HG03457 (cell line): ENCODE results near the gene FAAP100.

ENCODE experiments used
- ATAC-seq: cut with Tn5 transposase; IDR thresholded peaks from one replicate; pipeline ENCODE4 v1.9.1; 2021; ENCODE audit warnings: moderate number of reproducible peaks; ENCODE audit not compliant: unreplicated experiment

FAAP100 gene

DNA sequence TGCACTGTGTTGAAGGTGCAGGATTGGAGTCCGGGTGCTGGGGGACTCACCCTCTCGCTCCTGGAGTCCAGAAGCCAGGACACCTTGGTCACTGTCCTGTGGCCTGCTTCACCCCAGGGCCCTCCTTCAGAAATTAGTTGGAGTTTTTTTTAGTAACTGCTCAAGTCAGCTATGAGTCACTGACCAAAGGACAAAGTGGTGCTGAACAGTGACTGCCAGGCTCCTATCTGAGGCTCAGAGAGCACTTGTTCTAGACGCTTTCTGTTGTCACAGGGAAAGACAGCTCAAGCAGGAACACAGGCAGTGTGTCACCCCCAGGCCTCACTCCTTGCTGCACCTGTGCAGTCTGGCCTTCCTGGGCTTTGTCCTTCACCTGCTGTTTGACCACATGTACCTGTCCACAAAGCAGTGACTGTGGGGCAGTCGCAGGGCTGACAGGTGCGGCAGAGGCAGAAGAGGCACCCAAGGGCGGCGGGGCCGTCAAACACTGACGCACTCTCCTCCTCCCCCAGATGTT is 4.1 kb upstream of the FAAP100 start:
- no peak for ATAC-seq

DNA sequence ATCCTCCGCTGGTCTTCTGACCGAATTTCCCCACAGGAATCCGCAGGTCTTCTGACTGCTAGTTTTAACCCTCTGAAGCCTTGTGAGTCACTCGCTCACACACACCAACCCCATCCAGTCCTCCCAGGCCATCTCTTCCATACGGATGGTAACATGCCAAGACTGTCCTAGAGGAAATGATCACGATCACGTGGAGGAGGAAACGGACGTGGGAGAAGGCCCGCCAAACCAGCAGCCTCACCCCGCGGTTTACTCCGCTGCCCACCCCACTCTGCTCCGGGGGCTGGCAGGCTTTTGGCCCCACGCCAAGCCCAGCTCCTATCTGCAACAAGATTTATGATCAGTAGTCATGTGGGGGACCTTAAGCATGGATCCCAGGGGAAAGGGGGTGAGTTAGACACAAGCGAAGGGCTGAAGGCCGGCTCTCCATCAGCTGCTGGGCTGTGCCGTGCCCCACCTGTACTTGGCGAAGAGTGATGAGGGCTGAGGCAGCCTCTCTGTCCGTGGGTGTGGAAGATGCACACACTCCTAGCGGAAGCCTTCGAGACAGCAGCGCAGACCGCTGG is 1.5 kb upstream of the FAAP100 start:
- ATAC-seq: no peak

DNA sequence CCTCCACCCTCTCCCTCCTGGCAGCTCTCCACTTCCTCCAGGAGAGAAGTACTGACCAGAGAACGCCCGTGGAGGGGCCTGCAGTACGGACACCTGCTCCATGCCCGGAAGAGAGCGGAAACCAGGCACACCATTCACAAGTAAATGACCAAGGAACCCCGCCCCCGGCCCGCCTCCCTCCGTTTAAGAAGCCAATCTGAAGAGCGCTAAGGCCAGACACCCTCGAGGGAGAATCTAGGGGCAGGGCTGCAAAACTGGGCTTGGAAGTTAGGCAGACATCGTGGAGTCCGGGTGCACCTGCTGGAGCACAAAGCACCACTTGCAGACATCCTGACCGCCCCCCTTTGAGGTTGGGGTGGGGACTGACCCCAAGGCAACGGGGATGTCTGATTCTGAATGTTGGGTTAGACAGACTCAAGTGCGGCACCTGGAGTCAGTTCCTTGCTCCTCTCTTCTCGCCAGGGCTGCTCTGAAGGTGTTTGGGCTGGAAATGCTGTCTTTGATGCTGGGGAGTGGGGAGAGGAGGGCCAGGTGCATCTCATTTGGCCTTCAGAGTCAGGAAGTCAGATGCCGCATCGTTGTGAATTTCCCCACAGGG is 964 bp upstream of the FAAP100 start:
- no peak for ATAC-seq

DNA sequence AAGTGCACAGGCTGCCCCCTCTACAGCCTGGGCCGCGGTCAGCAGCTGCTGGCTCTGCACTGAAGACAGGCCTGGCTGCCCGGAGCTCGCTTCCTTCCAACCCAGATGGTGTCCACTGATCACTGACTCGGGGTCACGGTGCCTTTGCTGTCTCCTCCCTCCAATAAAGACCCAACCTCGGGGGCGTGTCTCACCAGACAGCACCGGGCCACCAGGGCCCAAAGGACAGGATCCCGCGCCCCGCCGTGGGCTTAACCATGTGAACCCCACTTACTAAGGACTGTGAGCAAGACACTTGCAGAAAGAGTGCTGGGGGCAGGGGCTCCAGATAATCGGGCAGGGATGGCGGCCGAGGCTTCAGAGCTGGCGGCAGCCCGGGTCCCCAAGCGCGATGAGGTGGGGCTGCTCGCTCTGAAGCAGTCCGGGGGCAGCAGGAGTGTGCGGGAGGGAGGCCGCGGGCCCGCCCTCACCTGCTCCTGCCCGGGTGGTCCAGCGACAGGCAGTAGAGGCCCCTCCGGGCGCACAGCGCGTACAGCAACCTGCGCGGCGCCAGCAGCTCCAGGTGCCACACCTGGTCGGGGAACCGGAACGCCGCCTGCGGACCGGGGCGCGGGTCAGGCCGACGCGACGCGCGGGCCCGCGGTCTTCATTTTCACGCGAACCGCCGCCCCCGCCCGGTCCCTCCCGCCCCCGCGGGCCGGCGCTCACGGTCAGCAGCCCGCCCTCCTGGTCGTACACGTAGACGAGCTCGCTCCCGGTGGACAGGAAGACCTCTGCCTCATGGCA is 502 bp downstream of the FAAP100 start:
- ATAC-seq: no peak

DNA sequence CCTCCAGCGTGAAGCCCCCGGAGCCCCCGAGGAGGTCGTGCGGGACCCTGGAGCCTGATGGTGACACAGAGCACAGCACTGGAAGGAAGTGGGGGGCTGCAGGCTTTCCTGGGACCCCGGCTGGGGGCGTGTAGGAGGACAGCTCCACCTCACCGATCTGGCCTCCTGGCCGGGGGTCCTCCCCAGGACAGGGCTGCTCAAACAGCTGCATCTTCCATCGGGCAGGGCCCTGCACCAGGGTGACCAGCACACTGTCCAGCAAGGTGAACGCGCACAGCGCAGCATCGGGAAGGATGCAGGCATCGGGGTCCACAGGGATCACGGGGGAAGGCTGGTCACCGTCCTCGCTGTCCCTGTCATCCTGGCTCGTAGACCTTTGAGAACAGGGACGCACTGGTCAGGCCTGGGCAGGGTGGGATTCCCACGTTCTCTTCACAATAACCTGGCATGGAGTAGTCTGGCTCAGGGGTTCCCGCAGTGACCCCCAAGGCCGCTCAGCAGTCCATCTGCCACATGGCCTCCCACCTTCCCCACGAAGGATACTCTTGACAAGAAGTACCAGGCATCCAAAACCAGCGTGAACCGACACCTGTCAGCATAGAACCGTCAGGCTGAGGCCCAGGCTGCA is 1.2 kb downstream of the FAAP100 start:
- ATAC-seq: no peak

DNA sequence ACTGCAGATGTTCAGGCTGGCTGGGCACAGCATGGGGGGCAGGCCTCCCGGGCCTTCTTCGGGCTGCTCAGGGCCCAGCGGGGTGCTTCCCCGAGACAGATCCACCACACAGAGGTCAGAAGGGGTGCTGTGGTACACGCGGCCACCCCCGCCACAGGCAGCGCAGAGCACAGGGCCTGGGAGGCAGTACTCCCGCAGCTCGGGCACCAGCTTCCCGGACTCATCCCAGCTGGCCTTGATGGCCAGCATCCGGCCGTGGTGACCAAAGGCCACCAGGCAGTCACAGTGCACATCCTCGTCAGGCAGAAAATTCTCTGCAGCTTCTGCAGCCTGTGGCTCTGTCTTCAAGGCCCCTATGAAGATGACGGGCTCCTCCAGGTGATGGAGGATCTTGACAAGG is 1.9 kb downstream of the FAAP100 start:
- no peak for ATAC-seq

DNA sequence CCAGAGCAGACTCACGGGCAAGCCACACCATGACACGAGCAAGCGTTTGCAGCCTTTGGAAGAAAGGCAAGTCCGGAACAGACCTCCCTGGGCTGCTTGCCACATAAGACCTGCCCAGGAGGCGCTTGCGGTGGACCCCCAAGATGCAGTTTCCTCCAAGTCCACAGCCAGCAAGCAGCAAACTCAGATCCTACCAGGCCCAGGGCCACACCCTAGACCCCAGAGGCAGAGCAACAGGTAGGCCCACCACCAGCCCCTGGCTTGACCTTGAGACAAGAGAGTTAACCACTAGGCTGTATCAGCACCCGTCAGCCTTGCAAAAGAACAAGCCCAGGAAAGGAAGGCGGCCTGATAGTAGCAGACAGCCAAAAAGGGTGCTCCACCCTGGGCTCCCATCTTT is 2.3 kb downstream of the FAAP100 start:
- no peak for ATAC-seq

DNA sequence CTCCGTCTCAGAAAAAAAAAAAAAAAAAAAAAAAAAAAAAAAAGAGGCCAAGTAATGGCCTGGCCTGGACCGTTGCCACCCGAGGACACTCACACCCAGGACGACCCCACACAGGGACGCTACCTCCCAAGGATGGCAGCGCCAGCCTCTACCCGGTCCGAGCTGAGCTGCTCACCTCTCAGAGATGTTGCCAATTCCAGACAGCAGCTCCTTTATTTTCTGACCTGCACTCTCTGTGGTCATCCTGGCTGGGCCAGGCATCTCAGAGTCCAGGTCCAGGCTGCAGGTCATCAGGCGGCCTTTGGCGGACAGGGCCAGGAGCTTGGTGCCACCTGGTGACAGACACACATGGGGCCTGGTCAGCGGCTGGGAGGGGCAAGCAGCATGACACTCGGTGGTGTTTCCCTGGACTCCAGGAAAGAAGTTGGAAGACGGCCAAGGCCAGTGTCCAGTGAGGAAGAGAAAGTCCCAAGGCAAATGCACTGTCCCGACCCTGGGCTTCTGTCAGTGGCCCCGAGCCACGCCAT is 3.1 kb downstream of the FAAP100 start:
- ATAC-seq: no peak

DNA sequence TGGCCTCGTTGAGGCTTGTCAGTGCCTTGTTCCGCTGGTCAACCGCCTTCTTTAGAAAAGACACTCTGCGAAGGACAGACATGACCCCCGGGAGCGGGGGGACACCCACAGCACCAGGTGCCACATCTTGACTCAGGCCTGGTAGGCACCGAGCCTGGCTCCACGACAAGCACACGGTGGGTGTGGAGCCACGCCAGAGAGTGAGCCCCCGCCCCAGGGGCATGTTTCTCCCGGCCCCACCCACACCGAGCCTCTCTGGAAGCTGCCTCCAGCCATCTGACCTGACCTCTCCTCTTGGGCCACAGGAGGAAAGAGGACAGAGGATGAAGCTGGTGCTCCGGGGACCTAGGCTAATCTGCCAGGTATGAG is 4.6 kb downstream of the FAAP100 start:
- no peak for ATAC-seq

DNA sequence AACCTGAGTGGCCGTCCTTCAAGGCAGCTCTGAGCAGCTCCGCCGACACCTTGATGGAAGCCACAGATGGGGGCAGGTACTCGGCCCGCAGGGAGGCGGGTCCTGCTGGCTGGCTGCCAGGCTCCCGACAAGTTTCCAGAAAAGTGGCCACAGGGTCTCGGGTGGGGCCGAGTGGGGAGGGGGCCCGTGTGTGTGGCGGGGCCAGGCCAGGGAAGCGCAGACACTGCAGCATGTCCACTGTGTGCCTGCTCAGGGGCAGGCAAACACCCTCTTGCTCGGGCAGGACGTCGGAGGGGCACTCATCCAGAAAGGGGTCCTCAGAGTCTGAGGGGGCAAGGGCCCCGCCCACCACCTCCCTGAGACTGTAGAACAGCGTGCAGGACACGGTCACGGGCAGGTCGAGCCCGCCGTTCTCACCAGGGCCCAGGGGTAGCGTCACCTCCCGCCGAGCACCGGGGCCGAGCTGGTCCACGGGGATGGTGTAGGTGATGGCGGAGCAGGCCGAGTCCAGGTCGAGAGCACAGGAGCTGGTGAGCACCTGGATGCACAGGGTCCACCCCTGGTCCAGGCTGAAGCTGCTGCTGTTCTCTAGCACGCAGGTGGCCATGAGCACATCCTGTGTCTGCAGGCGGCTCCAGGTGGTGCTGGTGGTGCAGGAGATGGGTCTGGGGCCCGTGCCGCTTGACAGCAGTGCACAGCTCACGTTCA is 5.1 kb downstream of the FAAP100 start:
- ATAC-seq: no peak

DNA sequence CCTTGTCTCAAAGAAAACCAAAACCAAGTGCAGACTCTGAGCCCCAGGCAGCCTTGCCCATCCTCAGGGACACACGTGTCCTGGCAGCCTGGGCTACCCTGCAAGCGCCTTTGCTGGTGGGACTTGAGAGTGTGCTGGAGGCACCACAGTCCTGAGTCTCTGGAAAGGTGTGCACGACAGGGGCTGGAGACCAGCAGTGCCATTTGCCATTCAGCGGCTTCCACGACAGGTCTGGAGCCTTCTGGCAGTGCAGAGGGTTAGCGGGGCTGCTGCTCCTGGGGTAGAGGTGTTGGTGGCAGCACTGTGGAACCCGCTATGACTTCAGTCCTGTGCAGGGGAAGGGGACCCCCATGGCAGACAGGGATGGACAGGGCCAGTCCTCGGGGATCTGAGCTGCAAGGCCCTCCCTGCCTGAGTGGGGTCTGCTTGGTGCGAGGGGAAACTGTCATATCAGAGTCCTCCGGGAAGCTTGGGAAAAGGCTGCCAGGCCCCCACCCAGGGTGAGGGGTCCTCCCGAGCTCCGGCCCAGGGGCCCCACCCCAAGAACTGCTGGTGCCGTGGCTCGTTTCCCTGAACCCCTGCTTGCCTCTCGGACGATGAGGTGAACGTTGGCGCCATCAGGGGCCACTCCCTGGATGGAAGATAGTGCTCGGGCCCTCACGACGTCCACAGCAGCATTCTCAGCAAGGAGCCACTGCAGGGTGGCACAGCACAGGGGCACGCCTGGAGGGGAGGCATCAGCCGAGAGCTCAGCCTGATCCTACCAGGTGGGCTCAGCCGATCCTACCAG is 6.8 kb downstream of the FAAP100 start:
- ATAC-seq: no peak

DNA sequence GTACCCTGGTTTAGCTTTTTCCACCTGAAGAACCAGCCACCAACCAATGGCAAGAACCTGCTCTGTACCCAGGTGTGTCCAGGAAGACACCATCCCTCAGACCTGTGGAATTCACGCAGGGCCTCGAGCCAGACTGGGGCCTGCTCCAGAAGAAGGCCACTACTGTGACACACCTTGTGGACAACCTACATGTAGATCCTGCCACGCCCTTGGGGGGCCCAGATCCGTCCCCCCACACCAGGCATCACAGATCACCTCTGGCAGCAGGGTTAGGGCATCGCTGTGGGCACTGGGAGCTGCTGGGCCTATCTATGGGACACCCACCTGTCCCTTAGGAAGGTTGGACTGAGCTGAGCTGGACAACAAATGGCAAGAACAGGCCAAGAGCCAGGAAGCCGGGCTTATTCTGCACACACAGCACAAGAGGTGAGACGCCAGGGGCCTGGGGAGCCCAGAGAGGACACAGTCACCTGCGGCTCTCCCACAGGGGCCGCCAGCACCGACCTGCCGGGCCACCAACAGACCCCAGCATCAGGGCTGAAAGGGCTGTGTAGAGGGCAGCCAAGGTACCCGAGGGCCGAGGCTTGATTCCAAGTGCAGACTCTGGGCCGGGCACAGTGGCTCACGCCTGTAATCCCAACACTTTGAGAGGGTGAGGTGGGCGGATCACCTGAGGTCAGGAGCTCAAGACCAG is 7.7 kb downstream of the FAAP100 start:
- ATAC-seq: no peak

DNA sequence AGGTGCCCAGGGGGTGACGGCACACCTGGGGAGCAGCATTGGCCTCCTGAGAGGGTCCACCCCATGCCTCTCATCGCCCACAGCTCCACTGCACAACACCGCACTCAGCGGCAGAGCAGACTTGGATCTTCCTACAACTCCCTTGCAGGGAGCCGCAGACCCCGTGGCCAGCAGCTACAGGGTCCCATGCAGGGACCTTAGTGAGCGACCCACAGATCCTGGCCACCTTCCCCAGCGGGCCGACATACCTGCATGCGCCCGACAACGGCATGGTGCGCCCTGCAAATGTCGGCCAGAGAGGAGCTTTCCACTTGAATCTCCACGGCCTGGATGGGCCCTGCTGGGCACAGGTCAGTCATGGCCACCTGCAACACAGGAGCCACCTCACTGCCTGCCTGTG is 8.4 kb downstream of the FAAP100 start:
- ATAC-seq: no peak

DNA sequence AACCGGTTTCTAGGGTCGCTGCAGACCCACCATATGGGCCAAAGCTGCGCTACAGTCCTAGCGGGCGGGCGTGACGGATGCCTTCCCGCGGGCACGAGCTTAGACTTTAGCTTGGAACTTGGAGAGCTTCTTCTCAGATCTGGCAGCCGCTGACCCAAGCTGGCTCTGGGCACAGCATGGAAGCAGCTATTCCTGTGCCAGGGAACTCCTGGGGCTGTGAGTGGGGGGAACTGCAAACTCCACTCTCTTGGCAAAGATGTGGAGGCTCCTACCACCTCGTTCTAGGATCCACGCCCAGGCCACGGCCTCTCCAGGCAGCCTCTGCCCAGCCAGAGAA is 8.8 kb downstream of the FAAP100 start:
- ATAC-seq: no peak

DNA sequence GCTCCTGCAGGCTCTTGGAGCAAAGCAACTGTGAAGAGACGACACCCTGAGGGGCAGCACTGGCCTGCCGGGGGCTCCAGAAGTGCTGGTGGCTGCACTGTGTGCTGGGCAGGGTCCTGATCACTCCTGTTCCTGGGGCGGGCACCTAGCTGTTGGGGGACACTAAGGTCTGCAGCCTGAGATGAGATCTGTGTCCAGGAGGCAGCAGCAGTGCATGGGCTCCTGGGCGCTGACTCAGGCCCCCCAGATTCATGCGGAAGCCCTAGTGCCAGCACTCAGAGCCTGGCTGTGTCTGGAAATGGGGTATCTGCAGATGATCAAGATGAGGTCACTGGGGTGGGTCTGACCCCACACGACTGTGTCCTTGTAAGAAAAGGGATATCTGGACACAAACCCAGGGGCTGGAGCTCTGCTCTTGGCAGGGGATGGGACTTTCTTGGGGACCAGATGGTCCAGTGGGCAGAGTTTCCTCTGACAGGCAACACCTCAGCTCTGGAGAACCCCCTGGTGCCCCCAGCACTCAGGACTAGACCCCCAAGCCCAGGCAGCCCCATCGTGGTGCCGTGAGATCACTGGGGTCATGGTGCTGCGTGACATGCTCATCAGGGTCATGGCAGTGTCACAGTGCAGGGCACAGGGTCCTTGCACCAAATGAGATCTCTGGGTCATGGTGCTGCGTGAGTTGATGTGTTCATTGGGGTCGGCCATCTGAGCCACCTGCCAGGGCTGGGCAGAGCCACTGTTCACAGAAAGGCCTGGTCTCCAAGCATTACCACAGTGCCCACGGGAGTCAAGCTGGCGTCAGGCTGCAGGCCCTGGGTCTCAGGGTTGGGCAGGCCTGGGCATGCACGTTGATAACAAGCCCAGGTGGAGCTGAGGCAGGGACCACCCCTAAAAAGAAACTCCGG is 9.5 kb downstream of the FAAP100 start:
- no peak for ATAC-seq

DNA sequence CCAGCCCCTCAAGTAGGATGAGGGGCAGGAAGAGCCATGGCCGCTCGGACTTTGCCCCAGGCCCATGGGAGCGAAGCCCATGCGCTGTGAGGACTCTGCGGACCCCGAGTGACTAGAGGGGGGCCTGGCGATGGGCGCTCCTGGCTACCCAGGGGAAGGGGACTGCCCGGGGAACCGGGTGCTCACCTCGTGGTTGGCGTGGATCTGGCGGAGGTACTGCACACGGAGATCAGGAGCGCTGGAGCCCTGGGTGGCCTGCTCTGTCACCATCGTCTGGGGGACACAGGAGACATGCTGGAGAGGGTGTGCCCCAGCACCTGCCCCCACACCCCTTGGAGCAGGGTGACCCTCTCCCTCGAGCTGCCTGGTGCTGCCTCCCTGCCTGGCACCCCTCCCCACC is 11.0 kb downstream of the FAAP100 start:
- ATAC-seq: no peak

DNA sequence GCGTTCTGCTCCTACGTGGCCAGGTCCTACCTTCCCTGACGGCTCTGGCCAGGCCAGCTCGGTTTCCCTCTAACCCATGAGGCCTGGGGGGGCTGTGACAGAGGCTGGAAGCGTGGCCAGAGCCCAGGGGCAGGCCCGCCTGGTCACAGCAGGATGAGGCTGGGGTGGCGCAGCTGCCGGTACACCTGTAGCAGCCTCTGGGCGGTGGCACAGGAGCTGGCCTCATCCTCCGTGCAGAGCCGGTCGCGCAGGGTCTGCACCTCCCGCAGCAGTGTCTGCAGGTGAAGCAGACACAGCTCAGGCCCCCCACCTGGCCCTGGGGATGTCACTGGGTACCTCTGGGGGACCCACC is 11.5 kb downstream of the FAAP100 start:
- no peak for ATAC-seq

DNA sequence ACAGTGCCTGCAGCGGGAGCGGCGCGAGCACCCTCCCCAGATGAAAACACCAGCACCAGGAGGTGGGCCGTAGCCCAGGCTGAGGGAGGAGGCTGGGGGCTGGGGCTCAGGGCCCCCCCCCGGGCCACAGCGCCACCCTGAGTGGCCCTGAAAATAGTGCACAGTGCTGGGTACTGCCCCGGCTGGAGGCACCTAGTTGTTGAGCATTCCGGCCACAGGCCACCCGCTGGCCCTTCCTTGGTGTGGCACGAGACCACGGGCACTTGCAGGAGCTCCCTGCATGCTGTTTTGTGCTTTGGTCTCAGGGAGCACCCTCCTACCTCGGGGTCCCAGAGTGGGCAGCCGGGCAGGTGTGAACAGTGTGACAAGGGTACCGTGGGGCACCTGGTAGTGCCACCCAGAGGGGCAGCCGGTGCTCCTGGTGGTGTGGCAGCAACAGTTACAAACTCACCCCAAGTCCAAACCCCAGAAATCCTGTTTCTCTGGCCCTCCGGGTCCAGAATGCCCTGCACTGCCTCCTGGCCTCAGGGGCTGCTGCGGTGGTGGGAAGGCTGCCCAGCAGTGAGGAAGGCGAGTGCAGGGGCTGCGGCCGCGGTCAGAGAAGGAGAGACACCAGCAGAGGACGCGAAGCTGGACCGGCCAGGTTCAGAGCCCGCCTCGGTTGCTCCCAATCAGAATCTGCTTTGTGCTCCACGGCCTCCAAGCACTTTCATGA is 12.0 kb downstream of the FAAP100 start:
- ATAC-seq: no peak
